H1 (cell line): Measurements from ENCODE around the gene VNN1. TPM values are rescaled to one million over a fixed set of nuclear protein-coding genes. Genes with fewer than 3 reads are reported as not detected.
"Not testable (repeated sequence)": the region's sequence is repeated elsewhere in the genome, so short reads cannot be mapped to it uniquely, and the experiment has no call there.

Experiments
- CTCF ChIA-PET: fragments of 300-600 bp; sonication (Branson Sonifier 250); formaldehyde crosslinking; loops from one replicate; lab custom pipeline; 2021; ENCODE audit not compliant: partially characterized antibody; lab: Charles Lee
- POLR2A ChIA-PET: fragments of 300-600 bp; sonication (Branson Sonifier 250); formaldehyde crosslinking; loops from one replicate; lab custom pipeline; 2021; ENCODE audit warnings: inconsistent platforms; ENCODE audit not compliant: partially characterized antibody; lab: Charles Lee
- DNase-seq, 2 experiments: peaks; one replicate each; pipeline versions ENCODE4 v3.0.0 to v3.0.0-alpha.2; 2010 to 2022; ENCODE audit warnings: low spot score in 2 of 2, low read depth in 1 of 2, mixed read lengths in 1 of 2
- FAIRE-seq: peaks from 2 replicates; lab custom pipeline; 2011; peaks lifted over from hg19 to GRCh38; lab: Jason Lieb, UNC
- H2AFZ ChIP-seq: 2 replicates; pipeline ENCODE4 v1.8.1; 2012; ENCODE audit warnings: low read length, inconsistent platforms
- H2AK5ac ChIP-seq: 2 replicates; pipeline ENCODE4 v1.6.1; 2013; ENCODE audit warnings: low read depth, low read length
- H2BK120ac ChIP-seq: replicated peaks from 2 replicates; pipeline ENCODE3; 2013; ENCODE audit warnings: low read depth, low read length, inconsistent platforms
- H2BK12ac ChIP-seq: 2 replicates; pipeline ENCODE4 v1.6.1; 2013; ENCODE audit warnings: low read depth, low read length
- H2BK15ac ChIP-seq: 2 replicates; pipeline ENCODE4 v1.6.1; 2013; ENCODE audit warnings: low read length
- H2BK20ac ChIP-seq: 2 replicates; pipeline ENCODE4 v1.6.1; 2013; ENCODE audit warnings: low read length
- H2BK5ac ChIP-seq: 2 replicates; pipeline ENCODE4 v1.6.1; 2013; ENCODE audit warnings: low read depth, low read length
- H3K14ac ChIP-seq: 2 replicates; pipeline ENCODE4 v1.6.1; 2013; ENCODE audit warnings: inconsistent platforms; ENCODE audit not compliant: insufficient read length
- H3K18ac ChIP-seq: 2 replicates; pipeline ENCODE4 v1.6.1; 2013; ENCODE audit warnings: low read length; ENCODE audit errors: extremely low read depth
- H3K23ac ChIP-seq: 2 replicates; pipeline ENCODE4 v1.6.1; 2013; ENCODE audit warnings: inconsistent platforms; ENCODE audit not compliant: insufficient read length
- H3K23me2 ChIP-seq: 2 replicates; pipeline ENCODE4 v1.6.1; 2013; ENCODE audit warnings: low read depth, low read length
- H3K27ac ChIP-seq: 2 replicates; pipeline ENCODE4 v1.6.1; 2011; ENCODE audit warnings: low read depth, low read length, inconsistent platforms
- H3K27me3 ChIP-seq, 4 experiments: replicated peaks in 1 of 4; 1 replicate in 1 of 4; 2 replicates in 3 of 4; pipeline versions ENCODE4 v1.6.1 to v1.8.1; 2011 to 2013; ENCODE audit warnings: low read length in 3 of 4, mild to moderate bottlenecking in 3 of 4, inconsistent platforms in 2 of 4, mixed read lengths in 2 of 4, moderate library complexity in 1 of 4; ENCODE audit not compliant: control insufficient read depth in 3 of 4, insufficient read depth in 3 of 4; ENCODE audit errors: extremely low read depth in 1 of 4
- H3K36me3 ChIP-seq, 4 experiments: 2 replicates each; pipeline versions ENCODE4 v1.6.1 to v1.8.1; 2011 to 2013; ENCODE audit warnings: mild to moderate bottlenecking in 4 of 4, low read length in 3 of 4, moderate library complexity in 2 of 4, control low read depth in 1 of 4, inconsistent platforms in 1 of 4; ENCODE audit not compliant: insufficient read depth in 4 of 4, control insufficient read depth in 2 of 4
- H3K4ac ChIP-seq: replicated peaks from 2 replicates; pipeline ENCODE3; 2013; ENCODE audit warnings: low read length, low read depth, mixed read lengths, inconsistent platforms; ENCODE audit not compliant: insufficient read length
- H3K4me1 ChIP-seq, 4 experiments: replicated peaks in 1 of 4; 1 replicate in 1 of 4; 2 replicates in 3 of 4; pipeline versions ENCODE4 v1.6.1 to v1.8.1; 2011 to 2013; ENCODE audit warnings: low read length in 3 of 4, inconsistent platforms in 2 of 4, mixed read lengths in 1 of 4; ENCODE audit not compliant: insufficient read depth in 4 of 4, control insufficient read depth in 3 of 4
- H3K4me2 ChIP-seq, 2 experiments: 2 replicates each; pipeline versions ENCODE4 v1.6.1 to v1.8.1; 2011 to 2013; ENCODE audit warnings: low read depth in 2 of 2, low read length in 2 of 2, control low read depth in 1 of 2, inconsistent platforms in 1 of 2, mild to moderate bottlenecking in 1 of 2; ENCODE audit not compliant: insufficient read depth in 1 of 2
- H3K4me3 ChIP-seq, 4 experiments: fragments of 200-600, 300-600 bp in 1 of 4; sonication (generic), shearing (Covaris generic), sonication (Bioruptor Twin) in 1 of 4; 2 replicates each; pipeline versions ENCODE4 v1.5.1 to v1.8.1; 2011 to 2016; ENCODE audit warnings: low read length in 4 of 4, low read depth in 3 of 4, control low read depth in 2 of 4, inconsistent platforms in 2 of 4, mild to moderate bottlenecking in 2 of 4, mixed read lengths in 1 of 4, moderate library complexity in 1 of 4; ENCODE audit not compliant: insufficient read depth in 2 of 4; ENCODE audit errors: extremely low read depth in 1 of 4
- H3K56ac ChIP-seq: replicated peaks from 2 replicates; pipeline ENCODE3; 2013; ENCODE audit warnings: low read depth, mild to moderate bottlenecking, mixed read lengths, low read length, inconsistent platforms; ENCODE audit not compliant: insufficient read length
- H3K79me1 ChIP-seq: 2 replicates; pipeline ENCODE4 v1.6.1; 2013; ENCODE audit warnings: low read depth, low read length, control low read depth
- H3K79me2 ChIP-seq, 2 experiments: 2 replicates each; pipeline versions ENCODE4 v1.6.1 to v1.8.1; 2012 to 2013; ENCODE audit warnings: low read length in 2 of 2, mild to moderate bottlenecking in 2 of 2, inconsistent platforms in 1 of 2; ENCODE audit not compliant: insufficient read depth in 2 of 2, control insufficient read depth in 1 of 2
- H3K9ac ChIP-seq, 4 experiments: replicated peaks in 1 of 4; 1 replicate in 1 of 4; 2 replicates in 3 of 4; pipeline versions ENCODE4 v1.6.1 to v1.8.1; 2011 to 2013; ENCODE audit warnings: low read depth in 3 of 4, low read length in 3 of 4, control low read depth in 2 of 4, mild to moderate bottlenecking in 2 of 4, moderate library complexity in 2 of 4, inconsistent platforms in 1 of 4; ENCODE audit errors: extremely low read depth in 1 of 4
- H3K9me3 ChIP-seq, 2 experiments: 2 replicates each; pipeline versions ENCODE4 v1.6.1 to v1.8.1; 2012 to 2013; ENCODE audit warnings: mild to moderate bottlenecking in 2 of 2, moderate library complexity in 2 of 2, control low read depth in 1 of 2, inconsistent platforms in 1 of 2, low read depth in 1 of 2, low read length in 1 of 2, mixed read lengths in 1 of 2; ENCODE audit not compliant: insufficient read depth in 2 of 2
- H4K20me1 ChIP-seq, 2 experiments: replicated peaks in 1 of 2; 2 replicates each; pipeline versions ENCODE3 to v1.8.1; 2011 to 2013; ENCODE audit warnings: inconsistent platforms in 2 of 2, low read length in 2 of 2, mild to moderate bottlenecking in 1 of 2; ENCODE audit not compliant: insufficient read depth in 2 of 2, control insufficient read depth in 1 of 2
- H4K5ac ChIP-seq: 2 replicates; pipeline ENCODE4 v1.6.1; 2013; ENCODE audit warnings: low read length, low read depth, mixed read lengths, inconsistent platforms; ENCODE audit not compliant: insufficient read length
- H4K8ac ChIP-seq: 2 replicates; pipeline ENCODE4 v1.8.0; 2013; ENCODE audit warnings: mild to moderate bottlenecking, moderate library complexity, low read length, inconsistent platforms; ENCODE audit not compliant: insufficient read depth; ENCODE audit errors: extremely low read depth
- H4K91ac ChIP-seq: replicated peaks from 2 replicates; pipeline ENCODE3; 2013; ENCODE audit warnings: low read length, mixed read lengths, inconsistent platforms; ENCODE audit not compliant: insufficient read length
- WGBS, 2 experiments: shearing (Covaris generic) in 1 of 2; methylation state at CpG; one replicate each; pipeline versions ENCODE4 v1.1.6 to v1.1.7; 2013 to 2015; ENCODE audit warnings: low lambda C conversion rate in 2 of 2, mixed read lengths in 2 of 2, inconsistent platforms in 1 of 2, low coverage in 1 of 2, missing lambda C conversion rate in 1 of 2; ENCODE audit not compliant: insufficient replicate concordance in 2 of 2, insufficient coverage in 1 of 2, insufficient read length in 1 of 2; ENCODE audit errors: extremely low coverage in 1 of 2, missing lambda C conversion rate in 1 of 2; 5-methylcytosine and 5-hydroxymethylcytosine counted together
- polyA plus RNA-seq, 7 experiments: library from polyadenylated mRNA; depleted of rRNA in 3 of 7; stranded (reverse) in 5 of 7; unstranded in 2 of 7; fragments of >200 nt in 5 of 7; fragments of 200-250 nt in 2 of 7; gene quantifications; 1 replicate in 5 of 7; 2 replicates in 1 of 7; 4 replicates in 1 of 7; pipeline versions ENCODE4 v1.2.1 to v1.2.3, GENCODE V29; 2011 to 2013; ENCODE audit warnings: missing spikeins in 2 of 7, mixed read lengths in 2 of 7
- total RNA-seq: library from RNA; stranded (reverse); fragmentation: NEBNext Ultra II Directional; extraction: Animal tissue kit (Norgen Biotek cat#: 25700); gene quantifications from 2 replicates; pipeline ENCODE4 v1.2.1, GENCODE V29; 2021

VNN1 gene
- total and polyA plus RNA-seq, 2 of the 8 experiments (the other 6 are each of a cell fraction or from before 2014, with no cell fraction given): not detected

- not testable (repeated sequence) for H4K20me1 ChIP-seq, H3K79me2 ChIP-seq
These were observed 76.7 kb downstream of the VNN1 start for GRCh38 chr6:132637135-132637534.

GRCh38 chr6:132635906-132636305 lies 77.9 kb downstream of the VNN1 start:
- H3K27ac ChIP-seq, H2BK20ac ChIP-seq, H3K18ac ChIP-seq, H3K56ac ChIP-seq, H3K4me1 ChIP-seq, H3K14ac ChIP-seq, H2AK5ac ChIP-seq, H3K79me1 ChIP-seq, H3K4me2 ChIP-seq, H3K23ac ChIP-seq, H3K27me3 ChIP-seq, H2BK120ac ChIP-seq, H4K5ac ChIP-seq, H2BK15ac ChIP-seq, H2BK12ac ChIP-seq, H4K20me1 ChIP-seq, H3K79me2 ChIP-seq, H3K9me3 ChIP-seq, H4K91ac ChIP-seq, H3K36me3 ChIP-seq, H2AFZ ChIP-seq, H4K8ac ChIP-seq, DNase-seq, POLR2A ChIA-PET, H3K23me2 ChIP-seq, H3K4me3 ChIP-seq, FAIRE-seq, H2BK5ac ChIP-seq, H3K9ac ChIP-seq, H3K4ac ChIP-seq: not testable (repeated sequence)
- CTCF ChIA-PET: interaction anchor here (1.4 kb wide), 1 partner anchor 34 kb away, joined by 3 read pairs; no protein-coding TSS in a partner anchor
- WGBS, 2 experiments: 88% methylated on average over 3 of the region's 3 CpGs; no CpG with 5 or more reads in 1 of the 2 experiments

More at GRCh38 chr6:132637135-132637534, 76.7 kb downstream of the VNN1 start:
- H2BK5ac ChIP-seq, H3K18ac ChIP-seq, H3K27me3 ChIP-seq, H3K4me3 ChIP-seq, H2BK120ac ChIP-seq, H3K9ac ChIP-seq, H3K79me1 ChIP-seq, H3K14ac ChIP-seq, DNase-seq, H3K4me2 ChIP-seq, H3K56ac ChIP-seq, POLR2A ChIA-PET, H3K23ac ChIP-seq, H3K36me3 ChIP-seq, FAIRE-seq, H2AK5ac ChIP-seq, H3K9me3 ChIP-seq, H2AFZ ChIP-seq, H3K4me1 ChIP-seq, H3K4ac ChIP-seq, H2BK20ac ChIP-seq, H3K23me2 ChIP-seq, H2BK15ac ChIP-seq, H4K5ac ChIP-seq, H4K8ac ChIP-seq, H4K91ac ChIP-seq, H3K27ac ChIP-seq, H2BK12ac ChIP-seq: not testable (repeated sequence)
- CTCF ChIA-PET: interaction anchor here (0.7 kb wide), 1 partner anchor 769 kb away, joined by 3 read pairs; no protein-coding TSS in a partner anchor
- WGBS, 2 experiments: 88% methylated on average over 1 of the region's 1 CpG; no CpG with 5 or more reads in 1 of the 2 experiments
